Neural progenitor cell (in vitro differentiated cells): ENCODE measurements around the gene AKT1.

Experiments used
- EZH2 ChIP-seq: fragments of 200-600 bp; sonication (generic); IDR thresholded peaks from 2 replicates; pipeline ENCODE4 v1.6.1; 2017; ENCODE audit warnings: antibody characterized with exemption, mild to moderate bottlenecking, moderate library complexity
- TF ChIP-seq, protein P1 (sequence below): fragments of 200-600 bp; sonication (generic); IDR thresholded peaks from 2 replicates; pipeline ENCODE4 v1.5.1; 2017; ENCODE audit warnings: antibody characterized with exemption, mild to moderate bottlenecking

DNA sequence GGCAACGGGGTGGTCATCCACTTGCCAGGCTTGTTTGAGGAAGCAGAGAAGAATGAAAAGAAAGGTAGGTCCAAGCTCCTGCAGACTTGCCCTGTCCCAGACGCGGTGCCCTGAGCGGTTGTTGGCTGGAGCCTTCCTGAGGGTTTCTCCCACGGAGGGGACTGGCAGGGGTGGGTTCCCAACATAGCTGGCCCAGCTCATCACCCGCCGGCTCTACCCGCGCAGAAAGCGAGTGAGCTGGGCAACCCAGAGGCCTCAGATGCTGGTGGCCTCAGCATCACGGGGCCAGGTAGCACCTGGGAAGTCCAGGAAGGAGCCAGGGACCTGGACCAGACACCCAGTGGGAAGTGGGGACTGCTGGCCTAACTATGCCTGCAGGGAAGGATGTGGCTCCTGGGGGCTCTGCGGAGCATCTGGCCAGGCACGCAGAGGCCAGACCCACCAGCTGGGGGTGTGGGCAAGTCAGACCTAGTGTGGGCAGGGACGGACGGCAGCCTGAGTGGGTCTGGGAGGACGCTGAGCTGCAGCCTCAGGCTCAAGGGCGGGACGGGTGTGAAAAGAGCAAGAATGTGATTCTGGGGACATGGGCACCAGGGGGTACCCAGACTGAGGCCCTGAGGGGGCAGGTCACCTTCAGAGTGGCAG lies 57.1 kb downstream of the AKT1 start:
- TF ChIP-seq, protein P1, sequence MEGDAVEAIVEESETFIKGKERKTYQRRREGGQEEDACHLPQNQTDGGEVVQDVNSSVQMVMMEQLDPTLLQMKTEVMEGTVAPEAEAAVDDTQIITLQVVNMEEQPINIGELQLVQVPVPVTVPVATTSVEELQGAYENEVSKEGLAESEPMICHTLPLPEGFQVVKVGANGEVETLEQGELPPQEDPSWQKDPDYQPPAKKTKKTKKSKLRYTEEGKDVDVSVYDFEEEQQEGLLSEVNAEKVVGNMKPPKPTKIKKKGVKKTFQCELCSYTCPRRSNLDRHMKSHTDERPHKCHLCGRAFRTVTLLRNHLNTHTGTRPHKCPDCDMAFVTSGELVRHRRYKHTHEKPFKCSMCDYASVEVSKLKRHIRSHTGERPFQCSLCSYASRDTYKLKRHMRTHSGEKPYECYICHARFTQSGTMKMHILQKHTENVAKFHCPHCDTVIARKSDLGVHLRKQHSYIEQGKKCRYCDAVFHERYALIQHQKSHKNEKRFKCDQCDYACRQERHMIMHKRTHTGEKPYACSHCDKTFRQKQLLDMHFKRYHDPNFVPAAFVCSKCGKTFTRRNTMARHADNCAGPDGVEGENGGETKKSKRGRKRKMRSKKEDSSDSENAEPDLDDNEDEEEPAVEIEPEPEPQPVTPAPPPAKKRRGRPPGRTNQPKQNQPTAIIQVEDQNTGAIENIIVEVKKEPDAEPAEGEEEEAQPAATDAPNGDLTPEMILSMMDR: no peak
- no peak for TF ChIP-seq EZH2
